Transverse colon (tissue), 4 donors: ENCODE data around the gene CHGA. TPM values are rescaled to one million over a fixed set of nuclear protein-coding genes. Genes with fewer than 3 reads are reported as not detected.

Experiments
- DNase-seq: peaks from one replicate; pipeline ENCODE4 v3.0.0-alpha.2; 2019
- H3K27ac ChIP-seq, 4 donors: fragments of 200-600 bp; sonication (generic); 2 replicates each; pipeline ENCODE4 v1.5.1; 2016 to 2018; ENCODE audit warnings: inconsistent platforms in 4 of 4
- H3K27me3 ChIP-seq: fragments of 200-600 bp; sonication (generic); 2 replicates; pipeline ENCODE4 v1.5.1; 2017; ENCODE audit warnings: inconsistent platforms
- H3K36me3 ChIP-seq, 4 donors: fragments of 200-600 bp; sonication (generic); 2 replicates each; pipeline ENCODE4 v1.5.1; 2017 to 2019; ENCODE audit warnings: inconsistent platforms in 4 of 4
- H3K4me1 ChIP-seq, 4 donors: fragments of 200-600 bp; sonication (generic); 2 replicates each; pipeline ENCODE4 v1.5.1; 2017 to 2020; ENCODE audit warnings: inconsistent platforms in 4 of 4
- H3K4me3 ChIP-seq, 4 donors: fragments of 200-600 bp; sonication (generic); 1 replicate in 1 of 4; 2 replicates in 3 of 4; pipeline versions ENCODE4 v1.5.1 to v1.6.1; 2017 to 2019; ENCODE audit warnings: inconsistent platforms in 4 of 4
- H3K9me3 ChIP-seq, 2 donors: fragments of 200-600 bp; sonication (generic); 2 replicates each; pipeline ENCODE4 v1.5.1; 2017 to 2019; ENCODE audit warnings: inconsistent platforms in 2 of 2
- EP300 ChIP-seq: sonication (generic); formaldehyde crosslinking; IDR thresholded peaks from one replicate; pipeline ENCODE4 v1.6.1; 2017; ENCODE audit warnings: antibody characterized with exemption, low read depth
- POLR2A ChIP-seq: fragments of 450-650 bp; IDR thresholded peaks from one replicate; pipeline ENCODE4 v1.6.1; 2016; ENCODE audit warnings: antibody characterized with exemption, mild to moderate bottlenecking, moderate library complexity
- POLR2AphosphoS5 ChIP-seq, 3 donors: sonication (generic); formaldehyde crosslinking; IDR thresholded peaks; one replicate each; pipeline ENCODE4 v1.6.1; 2016; ENCODE audit warnings: antibody characterized with exemption in 3 of 3
- WGBS, 2 donors: methylation state at CpG; one replicate each; pipeline ENCODE4 v1.1.5; 2018; ENCODE audit warnings: low coverage in 1 of 2; 5-methylcytosine and 5-hydroxymethylcytosine counted together
- in situ Hi-C, 4 donors: fragments of 200-750 bp; cut with MboI; loops; one replicate each; pipeline versions ENCODE4 v1.15.0 to v1.15.1; 2017; ENCODE audit warnings: low sequenced_read_pairs in 3 of 4, low pct_ligation_motif_present in 1 of 4, low pct_unique_long_range_greater_than_20kb in 1 of 4
- intact Hi-C: fragments of 100-400 bp; cut with DNase I; formaldehyde crosslinking; loops from one replicate; pipeline ENCODE4 v1.15.1; 2023; ENCODE audit warnings: low total_unique reads
- total RNA-seq, 4 donors: library from RNA; depleted of rRNA; stranded (reverse); fragments of >200 nt; gene quantifications; one replicate each; pipeline ENCODE4 v1.1.0, GENCODE V29; 2016
- TF ChIP-seq, protein P1 (sequence below), 5 experiments: fragments of 200-600 bp in 3 of 5; fragments of 450-650 bp in 2 of 5; sonication (generic) in 3 of 5; IDR thresholded peaks; 1 replicate in 2 of 5; 2 replicates in 3 of 5; pipeline ENCODE4 v1.5.1; 2016 to 2017; ENCODE audit warnings: antibody characterized with exemption in 5 of 5, inconsistent platforms in 3 of 5, mild to moderate bottlenecking in 2 of 5, moderate library complexity in 1 of 5

The CHGA gene
- total RNA-seq, 4 donors from 2014 or later = 9.2 to 215 (median 40.7) TPM

GRCh38 chr14:92962031-92962830 lies 39.3 kb downstream of the CHGA start:
- intact Hi-C loops = no loop called here
- Histone ChIP-seq H3K9me3 (no peaks in the 10 kb centered on the region), H3K27ac (peak overlapping the region in 1 of 4 donors; percentile 67), H3K36me3 (no peaks in the 10 kb centered on the region), H3K4me3 (no peak overlapping the region), H3K27me3 (no peaks in the 10 kb centered on the region), H3K4me1 (peaks cover 14 to 24% (median 22%) of the 10 kb centered on the region in 4 donors)
- no peak for DNase-seq
- 80 to 93% methylated on average over 2 to 20 of the region's 20 CpGs for whole genome bisulfite sequencing, 2 donors
- in situ Hi-C loops = no loop called here
- TF ChIP-seq POLR2AphosphoS5 (IDR thresholded peaks at IDR 0.05) (no peak), EP300 (no peak), POLR2A (no peak)
- TF ChIP-seq, protein P1, sequence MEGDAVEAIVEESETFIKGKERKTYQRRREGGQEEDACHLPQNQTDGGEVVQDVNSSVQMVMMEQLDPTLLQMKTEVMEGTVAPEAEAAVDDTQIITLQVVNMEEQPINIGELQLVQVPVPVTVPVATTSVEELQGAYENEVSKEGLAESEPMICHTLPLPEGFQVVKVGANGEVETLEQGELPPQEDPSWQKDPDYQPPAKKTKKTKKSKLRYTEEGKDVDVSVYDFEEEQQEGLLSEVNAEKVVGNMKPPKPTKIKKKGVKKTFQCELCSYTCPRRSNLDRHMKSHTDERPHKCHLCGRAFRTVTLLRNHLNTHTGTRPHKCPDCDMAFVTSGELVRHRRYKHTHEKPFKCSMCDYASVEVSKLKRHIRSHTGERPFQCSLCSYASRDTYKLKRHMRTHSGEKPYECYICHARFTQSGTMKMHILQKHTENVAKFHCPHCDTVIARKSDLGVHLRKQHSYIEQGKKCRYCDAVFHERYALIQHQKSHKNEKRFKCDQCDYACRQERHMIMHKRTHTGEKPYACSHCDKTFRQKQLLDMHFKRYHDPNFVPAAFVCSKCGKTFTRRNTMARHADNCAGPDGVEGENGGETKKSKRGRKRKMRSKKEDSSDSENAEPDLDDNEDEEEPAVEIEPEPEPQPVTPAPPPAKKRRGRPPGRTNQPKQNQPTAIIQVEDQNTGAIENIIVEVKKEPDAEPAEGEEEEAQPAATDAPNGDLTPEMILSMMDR (IDR thresholded peaks at IDR 0.05) = no peak

DNA sequence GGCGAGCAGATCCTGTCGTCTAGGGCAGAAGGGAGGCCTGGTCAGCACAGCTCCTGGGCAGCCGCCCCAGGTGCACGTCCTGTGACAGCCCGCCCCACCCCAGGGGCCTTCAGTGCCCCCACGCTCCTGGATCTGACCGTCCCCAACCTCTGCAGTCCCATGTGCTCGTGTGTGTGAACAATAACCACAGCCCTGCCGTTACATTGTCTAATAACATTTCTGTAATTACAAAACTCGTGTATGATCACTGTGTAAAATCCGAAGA lies 39.8 kb downstream of the CHGA start:
- no peaks in the 10 kb centered on the region for H3K36me3 ChIP-seq
- TF ChIP-seq POLR2A (no peak), EP300 (no peak)
- 90 to 96% methylated on average over 4 to 11 of the region's 11 CpGs for WGBS, 2 donors

DNA sequence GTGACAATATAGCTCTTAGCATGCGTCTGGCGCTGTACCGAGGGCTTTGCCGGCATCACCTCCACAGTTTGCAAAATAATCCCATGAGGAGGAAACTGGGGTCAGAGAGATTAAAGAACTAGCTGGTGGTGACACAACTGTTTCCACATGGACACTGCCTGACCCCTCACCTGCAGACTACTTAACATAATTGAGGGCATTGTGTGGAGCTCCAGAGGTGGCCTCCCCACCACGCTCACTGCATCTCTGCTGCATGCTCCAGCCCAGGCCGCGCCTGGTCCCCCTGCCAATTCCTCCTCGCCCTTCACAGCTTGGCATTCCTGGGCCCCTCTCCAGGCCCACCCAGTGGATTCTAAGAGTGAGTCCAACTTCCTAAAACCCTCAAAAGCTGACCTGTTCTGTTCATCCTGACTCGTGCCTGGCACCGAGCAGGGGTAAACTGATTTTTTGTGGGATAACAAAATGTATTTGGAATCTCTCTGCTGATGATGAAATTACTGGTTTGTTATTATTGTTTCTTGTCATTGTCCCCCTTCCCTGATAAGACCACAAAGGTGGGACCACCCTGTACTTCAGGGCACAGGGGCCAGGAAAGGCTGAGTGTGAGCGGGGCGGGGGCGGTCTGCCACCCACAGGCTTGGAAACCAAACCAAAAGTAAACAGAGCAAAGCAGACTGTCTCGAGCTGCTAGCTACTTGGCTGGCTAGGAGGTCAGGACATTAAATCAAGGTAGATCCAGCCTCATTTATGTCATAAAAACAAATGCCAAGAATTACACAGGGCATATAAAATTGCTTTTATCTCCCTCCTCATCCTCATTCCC lies 40.6 kb downstream of the CHGA start:
- intact Hi-C loops (no loop called here), in situ Hi-C loops (no loop called here)
- Histone ChIP-seq H3K27ac (peak overlapping the region in 3 of 4 donors; percentile 67 to 70 (median 69)), H3K27me3 (no peaks in the 10 kb centered on the region), H3K4me3 (no peak overlapping the region), H3K4me1 (peaks cover 14 to 24% (median 22%) of the 10 kb centered on the region in 4 donors), H3K36me3 (no peaks in the 10 kb centered on the region), H3K9me3 (no peaks in the 10 kb centered on the region)
- no peak for TF ChIP-seq EP300
- TF ChIP-seq, protein P1 (IDR thresholded peaks at IDR 0.05) = no peak
- no peak for TF ChIP-seq POLR2AphosphoS5 (IDR thresholded peaks at IDR 0.05)
- no peak for TF ChIP-seq POLR2A
- no peak for DNase-seq
- 68 to 72% methylated on average over 5 to 14 of the region's 14 CpGs for WGBS, 2 donors

More for the DNA sequence above, 39.8 kb downstream of the CHGA start:
- H3K27ac ChIP-seq = peak overlapping the region in 1 of 4 donors; percentile 67
- in situ Hi-C loops (no loop called here), intact Hi-C loops (no loop called here)
- H3K4me1 ChIP-seq = peaks cover 14 to 24% (median 22%) of the 10 kb centered on the region in 4 donors
- H3K4me3 ChIP-seq = no peak overlapping the region
- no peaks in the 10 kb centered on the region for H3K9me3 ChIP-seq
- no peak for DNase-seq
- H3K27me3 ChIP-seq = no peaks in the 10 kb centered on the region

DNA sequence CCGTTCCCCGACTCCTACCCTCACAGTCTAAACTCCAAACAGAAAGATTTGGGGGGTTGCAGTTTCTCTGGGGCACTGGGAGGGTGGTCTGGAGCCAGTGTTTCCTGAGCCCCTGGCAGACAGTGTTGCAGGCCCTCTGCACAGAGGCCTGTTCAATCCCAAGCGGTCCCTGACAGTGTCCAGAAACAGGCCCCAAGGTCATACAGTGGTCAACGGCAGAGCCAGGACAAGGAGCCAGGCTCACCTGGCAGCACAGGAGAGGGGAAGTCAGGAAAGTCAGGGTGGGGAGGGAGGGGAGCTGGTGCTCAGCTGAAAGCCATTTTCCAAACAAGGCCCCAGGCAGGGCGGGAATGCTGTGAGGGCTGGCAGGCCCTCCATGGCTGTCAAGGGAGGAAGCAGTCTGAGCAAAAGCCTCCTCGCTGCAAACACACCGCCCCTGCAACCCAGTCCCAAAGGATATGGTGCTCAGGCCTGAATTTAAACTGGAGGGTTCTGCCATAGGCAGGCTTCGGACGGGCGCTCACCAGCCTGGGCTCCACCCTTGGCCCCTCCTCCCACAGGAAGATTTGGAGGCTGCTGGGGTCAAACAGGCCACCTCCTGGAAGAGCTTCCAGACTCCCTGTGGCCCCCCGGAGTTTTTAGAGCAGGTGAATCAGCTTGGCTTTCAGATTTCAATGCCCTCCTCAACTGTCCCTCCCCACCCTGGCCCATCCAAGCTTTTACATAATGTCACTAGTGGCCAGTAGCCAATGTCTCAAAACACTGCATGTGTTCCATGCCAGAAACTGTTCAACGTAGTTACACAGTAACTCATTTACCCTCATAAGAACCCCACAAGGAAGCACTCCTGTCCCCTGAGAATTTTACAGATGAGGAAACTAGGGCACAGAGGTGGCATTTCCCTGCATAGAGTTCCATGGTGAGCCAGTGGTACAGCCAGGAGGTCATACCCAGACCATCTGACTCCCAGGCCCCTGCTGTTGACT lies 41.5 kb downstream of the CHGA start:
- intact Hi-C loops (no loop called here), in situ Hi-C loops (no loop called here)
- TF ChIP-seq POLR2A = no peak
- TF ChIP-seq, protein P1 (IDR thresholded peaks at IDR 0.05) = no peak
- TF ChIP-seq EP300 = no peak
- no peak for TF ChIP-seq POLR2AphosphoS5 (IDR thresholded peaks at IDR 0.05)
- H3K4me3 ChIP-seq = no peak overlapping the region
- no peaks in the 10 kb centered on the region for H3K9me3 ChIP-seq
- no peak for DNase-seq
- H3K36me3 ChIP-seq = no peaks in the 10 kb centered on the region
- no peaks in the 10 kb centered on the region for H3K27me3 ChIP-seq
- WGBS, 2 donors = 66% methylated on average over 12 of the region's 12 CpGs; no CpG with 5 or more reads in 1 of the 2 donors
- peaks cover 14 to 24% (median 22%) of the 10 kb centered on the region in 4 donors for H3K4me1 ChIP-seq
- peak overlapping the region; percentile 16 to 70 (median 68) for H3K27ac ChIP-seq
